Activated CD8-positive, alpha-beta memory T cell treated with anti-CD3 and anti-CD28 coated beads for 4 hours (primary cell): Measurements from ENCODE around the gene LRRC70.
"Not testable (repeated sequence)": the region's sequence is repeated elsewhere in the genome, so short reads cannot be mapped to it uniquely, and the experiment has no call there.

Experiments
- DNase-seq, 2 donors: peaks; one replicate each; pipeline ENCODE4 v3.0.0-alpha.2; 2020; ENCODE audit warnings: low read depth in 2 of 2

Gene LRRC70

GRCh38 chr5:62606878-62607277, 28.3 kb downstream of the LRRC70 start:
- DNase-seq, result no peak

GRCh38 chr5:62607615-62608014, 29.0 kb downstream of the LRRC70 start:
- DNase-seq, result no peak

- DNase-seq, result no peak
Measured at GRCh38 chr5:62608529-62609511, 30.2 kb downstream of the LRRC70 start.

- DNase-seq, result no peak
Measured at GRCh38 chr5:62614355-62614754, 35.7 kb downstream of the LRRC70 start.

- no peak for DNase-seq
Measured at GRCh38 chr5:62616615-62617277, 38.1 kb downstream of the LRRC70 start.

GRCh38 chr5:62617943-62618342, 39.3 kb downstream of the LRRC70 start:
- no peak for DNase-seq

GRCh38 chr5:62620761-62621160, 42.1 kb downstream of the LRRC70 start:
- no peak for DNase-seq

GRCh38 chr5:62621280-62621679, 42.7 kb downstream of the LRRC70 start:
- no peak for DNase-seq

- DNase-seq, result no peak
Measured at GRCh38 chr5:62623271-62623670, 44.7 kb downstream of the LRRC70 start.

GRCh38 chr5:62624436-62624835, 45.8 kb downstream of the LRRC70 start:
- DNase-seq, result not testable (repeated sequence)

GRCh38 chr5:62626534-62626933, 47.9 kb downstream of the LRRC70 start:
- DNase-seq, result no peak

GRCh38 chr5:62627121-62627520, 48.5 kb downstream of the LRRC70 start:
- DNase-seq, result no peak

GRCh38 chr5:62627901-62628300, 49.3 kb downstream of the LRRC70 start:
- DNase-seq, result no peak
